Activated CD8-positive, alpha-beta memory T cell treated with anti-CD3 and anti-CD28 coated beads for 48 hours (primary cell): ENCODE results near the gene TPK1.
"Not testable (repeated sequence)": the region's sequence is repeated elsewhere in the genome, so short reads cannot be mapped to it uniquely, and the experiment has no call there.

Experiments
- DNase-seq, 3 experiments: peaks; one replicate each; pipeline ENCODE4 v3.0.0-alpha.2; 2020; ENCODE audit warnings: low read depth in 2 of 3, low spot score in 2 of 3

TPK1 gene

DNA sequence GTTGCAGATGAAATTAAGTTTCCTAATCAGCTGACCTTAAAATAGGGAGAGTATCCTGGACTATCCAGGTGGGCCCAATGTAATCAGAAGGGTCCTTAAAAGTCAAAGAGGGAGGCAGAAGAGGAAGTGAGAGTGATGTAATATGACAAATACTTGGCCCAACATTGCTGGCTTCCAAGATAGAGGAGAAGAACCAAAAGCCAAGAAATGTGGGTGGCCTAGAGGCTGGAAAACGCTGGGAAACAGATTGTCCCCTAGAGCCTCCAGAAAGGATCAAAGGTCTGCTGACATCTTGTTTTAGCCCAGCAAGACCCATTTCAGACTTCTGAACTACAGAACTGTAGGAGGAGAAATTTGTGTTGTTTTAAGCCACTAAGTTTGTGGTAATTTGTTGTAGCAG is 352.7 kb downstream of the TPK1 start:
- DNase-seq = no peak

DNA sequence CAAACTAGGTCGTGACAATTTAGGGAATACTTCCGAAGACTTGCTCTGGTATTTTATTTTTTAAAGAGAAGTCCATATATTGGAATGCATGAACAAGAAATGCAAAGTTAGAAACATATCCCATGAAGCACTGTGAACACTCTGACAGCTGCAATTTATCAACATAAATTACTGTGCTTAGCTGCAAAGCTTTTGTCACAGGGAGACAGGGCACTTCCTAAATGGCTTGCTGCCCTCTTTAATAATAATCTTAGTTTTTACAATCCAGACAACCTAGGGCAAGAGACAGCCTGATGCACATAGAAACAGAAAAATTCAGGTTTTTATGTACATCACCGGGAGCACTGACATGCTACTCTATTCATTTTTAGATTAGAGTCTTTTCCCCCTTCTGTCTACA is 354.0 kb downstream of the TPK1 start:
- no peak for DNase-seq

DNA sequence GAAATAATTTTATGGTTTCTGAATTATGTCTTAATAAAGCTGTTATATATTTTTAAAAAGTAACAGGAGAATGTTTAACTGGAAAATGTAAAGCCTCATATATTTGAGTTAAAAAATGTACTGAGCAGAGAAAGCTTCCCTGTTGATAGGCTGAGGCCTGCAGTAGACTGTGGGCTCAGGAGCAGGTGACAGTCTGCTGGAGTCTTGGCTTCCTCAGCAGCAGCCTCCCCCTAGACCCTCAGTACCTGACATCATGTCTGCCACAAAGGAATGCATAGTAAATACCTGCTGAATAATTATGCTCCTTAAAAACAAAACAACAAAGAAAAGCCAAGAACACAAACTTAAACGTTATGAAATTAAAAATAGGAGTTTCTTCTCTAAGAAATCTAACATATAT is 358.5 kb downstream of the TPK1 start:
- no peak for DNase-seq

DNA sequence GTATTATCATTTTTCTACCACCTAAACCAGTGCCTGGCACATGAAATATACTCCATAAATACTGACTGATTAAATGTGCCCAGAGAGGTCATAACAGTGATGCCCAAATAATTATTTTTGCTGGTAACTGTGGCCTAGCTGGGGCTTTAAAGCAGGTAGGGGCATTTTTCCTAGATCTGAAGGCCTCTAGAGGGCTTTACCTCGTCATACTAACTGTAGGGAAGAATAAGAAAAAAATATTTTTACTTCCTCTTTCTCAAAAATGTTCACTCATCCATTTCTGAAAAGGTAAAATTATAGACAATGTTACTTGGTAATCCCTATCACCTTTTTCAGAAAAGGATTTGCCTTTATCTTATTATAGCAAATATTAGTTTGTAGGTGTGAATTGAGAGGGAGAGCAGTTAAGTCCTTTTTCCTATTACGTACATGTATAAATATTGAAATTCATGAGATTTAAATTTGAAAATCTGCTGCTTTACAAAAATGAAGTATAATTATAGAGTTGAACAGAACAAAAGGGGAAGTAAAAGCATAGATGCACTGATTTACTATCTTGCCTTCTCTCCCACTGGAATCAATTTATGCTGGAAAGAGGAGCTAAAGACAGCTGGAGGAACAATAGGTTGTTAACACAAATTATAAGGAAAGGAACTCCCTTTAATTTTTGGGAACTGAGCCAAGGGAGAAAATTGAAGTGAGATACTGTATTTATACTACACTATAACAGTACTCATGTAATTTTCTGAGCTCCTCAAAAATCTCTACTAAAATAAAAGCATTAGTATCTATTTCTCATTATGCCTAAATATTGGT is 360.8 kb downstream of the TPK1 start:
- no peak for DNase-seq

DNA sequence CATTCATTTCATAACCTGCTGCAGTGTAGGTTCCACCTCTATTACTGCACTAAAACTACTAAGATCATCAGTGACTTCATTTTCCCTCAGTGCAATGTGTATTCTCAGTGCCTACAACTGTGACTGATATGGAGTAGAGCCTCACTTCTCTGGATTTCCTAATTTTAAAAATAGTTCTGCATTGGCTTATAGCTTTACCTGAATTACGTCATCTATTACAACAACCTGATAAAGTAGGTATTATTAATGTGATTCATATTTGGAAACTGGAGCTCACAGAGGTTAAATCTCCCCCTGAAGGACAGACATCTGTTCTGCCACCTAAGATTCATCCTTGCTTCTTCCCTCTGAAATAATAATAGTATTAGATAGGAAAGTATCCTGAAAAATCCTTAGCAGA is 361.5 kb downstream of the TPK1 start:
- no peak for DNase-seq

DNA sequence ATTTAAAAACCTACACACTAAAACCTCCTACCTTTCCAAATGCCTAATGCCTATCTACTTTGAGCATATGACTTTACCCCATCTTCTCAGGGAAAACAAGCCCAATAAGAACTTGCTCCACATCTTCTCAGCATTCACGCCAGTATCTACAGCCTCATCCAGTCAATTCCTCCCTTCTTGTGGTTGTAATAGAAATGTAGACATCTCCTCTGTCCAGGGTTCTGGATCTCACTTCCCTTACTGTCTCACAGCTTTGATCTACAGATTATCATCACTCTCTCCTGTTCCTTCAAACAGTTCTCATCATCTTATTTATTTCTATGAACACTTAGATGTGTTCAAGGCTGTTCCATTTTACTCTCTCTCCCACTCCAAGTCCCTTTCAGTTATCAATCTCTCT is 361.9 kb downstream of the TPK1 start:
- no peak for DNase-seq

DNA sequence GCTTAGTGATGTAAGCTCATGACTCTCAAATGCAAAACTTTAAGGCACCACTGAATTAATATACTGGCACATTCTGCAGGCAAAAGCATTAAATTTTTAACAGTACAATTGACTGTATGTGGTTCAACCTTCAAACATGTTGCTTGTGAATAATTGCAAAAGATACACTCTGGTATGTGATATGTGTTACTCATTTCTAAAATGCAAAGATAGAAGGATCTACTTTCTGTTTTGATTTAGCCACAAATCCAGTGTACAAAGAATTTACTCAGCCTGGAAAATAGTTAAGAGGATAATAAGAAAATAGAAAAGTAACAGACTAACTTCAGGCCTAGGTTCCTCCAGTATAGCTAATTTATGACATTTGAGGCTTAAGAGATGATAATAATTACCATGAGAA is 365.8 kb downstream of the TPK1 start:
- no peak for DNase-seq

DNA sequence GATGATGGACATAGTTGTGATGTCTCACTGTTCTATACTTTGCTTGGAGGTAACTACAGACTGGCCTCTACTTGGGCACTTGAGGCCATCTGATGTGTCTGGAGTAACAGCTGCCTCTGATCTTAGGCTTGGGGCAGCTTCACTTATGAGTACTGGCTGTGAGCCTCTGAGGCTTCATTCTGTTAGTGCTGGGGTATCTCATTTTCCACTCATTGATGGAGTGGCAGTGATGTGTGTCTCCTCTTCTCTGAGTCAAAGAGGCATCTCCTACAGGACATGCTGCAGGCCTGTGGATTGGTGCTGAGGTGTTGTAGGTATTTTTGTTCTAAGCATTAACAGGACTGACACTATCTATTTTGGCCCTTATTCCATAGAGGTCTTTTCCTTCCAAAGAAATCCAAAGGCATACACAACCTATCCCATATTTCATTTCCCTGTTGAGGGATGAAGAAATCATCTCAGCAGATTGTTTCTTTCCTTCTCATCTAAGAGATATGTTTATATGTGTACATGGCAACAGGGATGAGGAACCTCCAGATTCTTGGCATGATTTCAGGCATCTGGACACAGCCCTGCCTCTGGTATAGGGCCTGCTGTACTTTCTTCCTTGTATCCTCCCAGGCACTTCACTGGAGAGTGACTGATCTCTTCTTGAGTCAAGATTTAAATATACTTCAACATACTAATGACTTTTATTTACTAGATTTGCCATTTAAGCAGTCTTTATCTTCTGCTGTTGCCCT is 366.7 kb downstream of the TPK1 start:
- no peak for DNase-seq

DNA sequence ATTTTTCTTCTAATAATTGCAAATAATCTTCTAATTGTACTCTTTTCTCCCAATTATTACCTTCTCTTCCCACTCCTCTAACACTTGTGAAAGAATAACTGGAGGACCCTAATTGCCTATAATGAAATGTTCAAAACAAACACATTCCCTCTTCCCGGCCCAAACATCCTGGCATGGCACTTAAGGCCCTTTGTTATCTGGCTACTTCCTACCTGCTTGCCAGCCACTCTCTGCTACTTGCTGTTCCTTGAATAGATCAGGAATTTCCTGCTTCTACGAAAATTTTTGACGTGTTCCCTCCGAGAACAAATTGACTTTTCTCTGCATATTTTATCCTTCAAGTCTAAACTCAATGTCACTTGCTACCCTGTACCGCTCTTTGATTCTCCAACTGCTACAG is 376.2 kb downstream of the TPK1 start:
- DNase-seq = no peak

DNA sequence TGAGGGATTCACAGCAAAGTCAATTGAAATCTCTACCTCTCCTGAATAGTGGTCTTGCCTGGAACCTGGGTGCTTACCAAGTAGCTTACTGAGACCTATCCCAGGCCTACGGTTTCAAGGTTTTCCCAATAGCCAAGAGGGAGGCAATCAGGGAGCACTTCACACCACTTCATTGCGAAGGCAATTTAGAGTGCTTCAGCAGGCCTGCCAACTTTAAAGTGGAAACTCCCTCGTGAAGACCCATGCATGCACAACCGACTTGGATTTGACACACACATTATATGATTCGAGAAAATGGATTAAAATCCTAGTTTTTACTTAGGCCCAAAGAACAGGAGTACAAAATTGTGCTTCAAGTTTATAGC is 380.8 kb downstream of the TPK1 start:
- DNase-seq = no peak

DNA sequence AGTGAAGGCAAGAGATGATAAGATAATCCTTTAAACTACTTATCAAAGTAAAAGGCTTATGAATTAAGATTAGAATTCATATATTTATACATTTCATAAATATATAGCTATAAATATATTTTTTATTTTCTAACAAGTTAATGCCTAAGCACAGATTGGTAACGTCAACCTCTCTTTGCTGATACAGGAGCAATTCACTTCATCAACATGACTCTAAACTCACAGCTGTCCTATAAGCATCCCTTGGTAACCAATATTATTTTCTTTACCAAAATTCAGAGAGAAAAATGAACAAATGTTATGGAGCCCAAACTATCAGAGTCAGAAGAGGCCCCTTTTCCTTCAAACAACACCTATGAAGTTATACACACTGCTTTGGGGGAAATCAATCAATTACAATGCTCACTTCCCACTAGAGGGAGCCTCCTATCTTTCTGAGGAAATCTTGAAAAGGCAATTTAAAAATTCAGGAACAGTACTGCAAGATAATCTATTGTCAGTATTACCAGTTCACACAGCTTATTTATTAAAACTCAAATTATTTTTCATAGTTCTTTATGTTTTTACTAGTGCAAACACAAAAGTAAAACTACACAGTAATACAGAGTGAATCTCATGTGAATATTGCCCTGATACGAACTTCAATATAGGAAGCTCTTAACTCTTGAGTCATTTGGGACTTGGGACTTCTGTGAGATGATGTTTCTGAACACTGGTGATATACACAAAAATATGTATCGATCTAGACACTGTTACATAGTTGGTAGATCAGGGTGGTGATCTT is 381.4 kb downstream of the TPK1 start:
- DNase-seq = no peak

DNA sequence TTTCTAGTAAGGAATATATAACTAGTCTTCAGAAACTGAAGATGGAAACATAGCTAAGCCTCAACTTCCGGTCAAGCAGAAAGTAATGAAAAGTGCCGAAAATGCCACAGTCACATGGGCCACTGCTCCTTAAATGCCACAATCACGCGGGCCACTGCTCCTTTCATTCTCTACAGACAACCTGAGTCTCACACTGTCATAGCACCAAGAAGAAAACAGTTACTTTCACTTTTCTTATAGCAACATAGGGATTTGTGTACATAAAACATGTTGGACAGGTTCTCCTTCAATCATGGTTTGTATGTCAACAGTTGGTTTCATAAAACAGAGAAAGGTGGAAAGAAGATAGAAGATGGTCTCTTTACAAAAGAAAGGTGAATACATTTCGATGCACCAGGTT is 383.8 kb downstream of the TPK1 start:
- DNase-seq = no peak

DNA sequence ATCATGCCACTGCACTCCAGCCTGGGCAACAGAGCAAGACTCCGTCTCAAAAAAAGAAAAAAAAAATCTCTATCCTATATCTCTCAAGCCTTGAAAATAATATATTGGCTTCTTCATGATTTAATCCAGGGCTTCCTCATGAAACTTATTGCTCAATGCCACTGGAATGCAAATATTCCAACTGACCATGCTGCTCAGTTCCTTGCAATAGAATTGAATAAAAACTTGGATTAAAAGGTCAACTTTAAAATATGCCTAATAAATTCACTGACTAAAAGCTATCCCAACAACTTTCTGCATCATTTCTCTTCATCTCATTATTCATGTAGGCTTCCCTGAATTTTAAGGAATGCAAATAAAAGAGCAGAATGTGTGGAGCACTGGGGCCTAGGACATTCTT is 390.3 kb downstream of the TPK1 start:
- no peak for DNase-seq

DNA sequence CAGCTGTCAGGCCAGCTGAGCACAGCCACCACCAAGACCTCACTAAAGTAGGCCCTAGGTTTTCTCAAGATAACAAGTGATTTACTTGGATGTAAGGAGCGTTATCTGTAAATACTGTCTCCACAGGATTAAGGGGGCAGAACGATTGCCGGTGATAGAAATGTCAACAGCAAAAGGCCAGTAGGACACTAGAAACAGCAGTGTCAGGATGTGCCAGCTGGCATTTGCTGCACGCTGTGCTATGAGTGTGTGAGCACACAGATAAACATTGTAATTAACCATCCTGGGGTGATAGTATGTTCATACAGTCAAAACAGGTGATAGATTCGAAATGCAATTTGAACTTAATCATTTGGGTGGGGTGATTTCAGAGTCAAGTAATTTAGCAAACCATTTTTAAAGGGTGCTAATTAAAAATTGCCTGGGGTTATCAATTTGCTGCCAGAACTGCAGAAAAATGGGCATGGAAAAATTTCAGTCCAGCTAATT is 396.1 kb downstream of the TPK1 start:
- DNase-seq = no peak

DNA sequence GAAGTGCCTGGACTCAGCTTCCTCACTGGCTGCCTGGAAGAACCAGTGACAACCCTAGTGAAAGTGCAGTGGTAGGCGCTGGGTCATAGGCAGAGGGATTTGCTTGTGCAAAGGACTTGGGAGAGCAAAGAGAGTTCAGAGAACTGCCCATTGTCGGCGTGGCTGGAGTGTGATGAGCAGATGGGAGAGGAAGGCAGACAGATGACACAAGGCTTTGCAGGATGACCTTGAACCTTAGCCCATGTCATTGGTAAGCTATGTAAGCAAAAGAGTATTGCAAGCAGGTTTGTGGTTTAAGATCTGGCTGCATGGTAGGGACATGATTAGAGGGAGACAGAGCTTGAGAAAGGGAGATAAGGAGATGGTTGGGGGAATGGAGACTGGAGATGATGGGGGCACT is 397.1 kb downstream of the TPK1 start:
- no peak for DNase-seq

DNA sequence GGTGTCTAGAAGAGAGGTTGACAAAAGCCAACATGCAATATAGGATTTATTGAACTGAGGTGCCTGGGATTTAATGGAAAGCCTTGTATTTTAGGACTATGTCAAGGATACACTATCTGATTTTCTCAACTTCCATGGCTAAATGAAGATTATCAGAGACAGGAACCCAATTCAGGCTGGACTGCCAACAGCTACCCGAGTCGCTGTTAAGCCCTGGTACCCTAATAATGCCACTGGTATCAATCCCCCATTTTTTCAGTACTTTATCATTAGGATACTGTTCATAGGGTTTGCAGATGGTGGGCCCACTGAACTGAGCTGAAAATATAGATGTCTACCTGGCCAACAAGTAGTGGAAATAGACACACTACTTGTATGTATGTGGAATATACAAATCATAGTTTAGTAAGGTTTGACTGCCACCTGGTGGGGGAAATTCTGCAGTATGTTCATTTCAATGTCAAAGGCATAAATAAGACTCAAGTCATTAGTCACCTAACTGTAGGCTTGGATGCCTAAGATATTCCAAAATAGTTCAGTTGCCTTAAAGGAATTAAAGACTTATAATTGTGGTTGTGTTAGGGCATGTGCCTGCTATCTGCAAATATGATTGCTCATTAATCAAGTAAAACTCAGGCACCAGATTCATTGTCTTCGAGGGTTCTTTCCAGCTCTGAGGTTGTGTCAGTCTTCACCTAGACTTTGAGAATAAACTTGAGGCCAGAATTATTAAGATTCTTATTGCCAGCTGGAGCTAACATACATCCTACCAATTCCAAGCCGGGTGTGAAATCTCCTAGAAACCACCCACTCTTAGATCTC is 398.3 kb downstream of the TPK1 start:
- peak in 2 of 3 experiments; percentile 2 to 18 for DNase-seq

DNA sequence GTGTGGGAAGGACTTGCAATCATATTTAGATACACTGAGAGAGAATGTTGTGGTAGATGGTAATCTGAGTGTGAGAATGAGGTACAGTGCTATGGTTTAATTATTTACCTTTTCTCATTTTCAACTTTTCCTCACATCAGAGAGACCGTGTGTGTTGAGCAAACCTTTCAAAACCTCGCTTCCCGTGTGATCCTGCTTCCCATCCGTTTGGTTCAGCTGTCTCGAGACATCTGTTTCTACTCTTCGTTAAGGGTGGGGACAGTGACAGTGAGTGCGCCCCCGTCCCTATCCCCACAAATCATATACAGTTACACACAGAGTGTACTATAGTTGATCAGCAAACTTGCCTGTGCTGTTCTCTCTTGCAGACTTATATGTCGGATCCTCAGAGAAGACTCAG is 399.4 kb downstream of the TPK1 start:
- DNase-seq = no peak

DNA sequence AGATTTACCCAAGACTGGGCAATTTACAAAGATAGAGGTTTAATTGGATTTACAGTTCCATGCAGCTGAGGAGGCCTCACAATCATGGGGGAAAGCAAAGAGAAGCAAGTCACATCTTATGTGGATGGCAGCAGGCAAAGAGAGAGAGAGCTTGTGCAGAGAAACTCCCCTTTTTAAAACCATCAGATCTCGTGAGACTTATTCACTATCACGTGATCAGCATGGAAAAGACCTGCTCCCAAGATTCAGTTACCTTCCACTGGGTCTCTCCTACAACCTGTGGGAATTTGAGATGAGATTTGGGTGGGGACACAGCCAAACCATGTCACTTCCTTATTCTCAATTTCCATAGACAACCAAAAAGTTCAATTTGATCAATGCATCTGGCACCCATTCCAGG is 407.4 kb downstream of the TPK1 start:
- no peak for DNase-seq

DNA sequence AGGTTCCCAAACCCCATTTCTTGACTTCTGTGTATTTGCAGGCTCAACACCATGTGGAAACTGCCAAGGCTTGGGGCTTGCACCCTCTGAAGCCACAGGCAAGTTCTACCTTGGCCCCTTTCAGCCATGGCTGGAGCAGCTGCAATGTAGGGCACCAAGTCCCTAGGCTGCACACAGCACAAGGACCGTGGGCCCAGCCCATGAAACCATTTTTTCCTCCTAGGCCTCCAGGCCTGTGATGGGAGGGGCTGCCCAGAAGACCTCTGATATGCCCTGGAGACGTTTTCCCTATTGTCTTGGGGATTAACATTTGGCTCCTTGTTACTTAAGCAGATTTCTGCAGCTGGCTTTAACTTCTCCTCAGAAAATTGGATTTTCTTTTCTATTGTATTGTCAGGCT is 408.3 kb downstream of the TPK1 start:
- DNase-seq = not testable (repeated sequence)

DNA sequence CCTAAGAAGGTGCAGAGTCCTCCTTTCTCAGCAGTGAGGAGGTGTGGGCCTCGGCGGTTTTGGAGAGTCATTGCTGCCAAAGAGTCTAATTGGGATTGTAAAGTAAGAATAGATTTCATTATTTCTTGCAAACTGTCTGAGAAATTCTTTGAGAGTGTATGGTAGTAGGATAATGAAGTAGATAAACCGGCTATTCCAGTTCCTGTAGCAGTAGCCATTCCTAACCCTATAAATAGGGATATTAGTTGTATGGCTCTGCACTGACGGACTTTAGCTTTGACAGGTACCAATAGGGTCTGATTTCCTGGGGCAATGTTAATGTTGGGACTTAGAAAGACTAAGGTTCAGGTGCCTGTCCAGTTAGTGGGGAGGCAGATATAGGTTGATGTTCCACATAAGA is 416.9 kb downstream of the TPK1 start:
- not testable (repeated sequence) for DNase-seq

DNA sequence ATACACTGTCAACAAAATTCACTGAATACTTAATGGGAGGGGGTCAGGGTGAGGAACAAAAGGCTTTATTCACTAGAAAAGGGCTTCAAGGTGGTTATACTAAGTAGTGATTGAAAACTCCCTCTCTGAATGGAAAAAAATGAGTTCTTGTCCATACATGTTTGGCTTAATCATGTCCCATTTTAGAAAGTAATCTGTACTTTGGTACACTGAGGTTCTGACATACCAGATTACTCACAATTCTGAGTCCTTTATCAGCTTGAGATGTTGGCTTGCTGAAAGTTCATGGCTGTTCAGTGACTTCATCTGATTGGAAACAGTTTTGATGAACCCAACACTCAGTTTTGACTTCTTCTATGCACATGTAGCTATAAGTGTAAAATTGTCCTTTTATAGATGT is 419.5 kb downstream of the TPK1 start:
- no peak for DNase-seq
